ENCODE results near the gene TERB2.
"Not testable (repeated sequence)": the region's sequence is repeated elsewhere in the genome, so short reads cannot be mapped to it uniquely, and the experiment has no call there.

TERB2 gene

GRCh38 chr15:44956388-44956787, at the start of gene TERB2:
Gene TERB2, plus strand, starts transcription at chr15:44956687. Its CDS starts 32 bp downstream, at chr15:44956719.
- DNase-seq (ENCODE audit: low spot score), result no peak
- FAIRE-seq, result no peak

GRCh38 chr15:44909423-44909822, 47.1 kb upstream of the TERB2 start:
- DNase-seq (ENCODE audit: low spot score) (no peak), FAIRE-seq (no peak)

GRCh38 chr15:44910981-44911625, 45.4 kb upstream of the TERB2 start:
- FAIRE-seq (no peak), DNase-seq (ENCODE audit: low spot score) (no peak)

- not testable (repeated sequence) for FAIRE-seq; DNase-seq (ENCODE audit: low spot score)
Measured at GRCh38 chr15:44912186-44912585, 44.3 kb upstream of the TERB2 start.

- FAIRE-seq; DNase-seq (ENCODE audit: low spot score): not testable (repeated sequence)
Measured at GRCh38 chr15:44912974-44913448, 43.5 kb upstream of the TERB2 start.

- FAIRE-seq (no peak), DNase-seq (ENCODE audit: low spot score) (no peak)
Measured at GRCh38 chr15:44918136-44918535, 38.4 kb upstream of the TERB2 start.

- not testable (repeated sequence) for FAIRE-seq
Measured at GRCh38 chr15:44928658-44929057, 27.8 kb upstream of the TERB2 start.

GRCh38 chr15:44930283-44930682, 26.2 kb upstream of the TERB2 start:
- not testable (repeated sequence) for FAIRE-seq; DNase-seq (ENCODE audit: low spot score)

More at GRCh38 chr15:44928658-44929057, 27.8 kb upstream of the TERB2 start:
- DNase-seq (ENCODE audit: low spot score), result not testable (repeated sequence)

- DNase-seq (ENCODE audit: low spot score); FAIRE-seq: not testable (repeated sequence)
Measured at GRCh38 chr15:44958302-44958701, 1.8 kb downstream of the TERB2 start.

- FAIRE-seq, result no peak
- DNase-seq (ENCODE audit: low spot score), result no peak
Measured at GRCh38 chr15:44968475-44968874, 12.0 kb downstream of the TERB2 start.

- FAIRE-seq (no peak), DNase-seq (ENCODE audit: low spot score) (no peak)
Measured at GRCh38 chr15:44971036-44971435, 14.5 kb downstream of the TERB2 start.

GRCh38 chr15:44976183-44976582, 19.7 kb downstream of the TERB2 start:
- DNase-seq (ENCODE audit: low spot score); FAIRE-seq: not testable (repeated sequence)

- not testable (repeated sequence) for DNase-seq (ENCODE audit: low spot score); FAIRE-seq
Measured at GRCh38 chr15:44977781-44978180, 21.3 kb downstream of the TERB2 start.

- FAIRE-seq; DNase-seq (ENCODE audit: low spot score): not testable (repeated sequence)
Measured at GRCh38 chr15:44979617-44980339, 23.3 kb downstream of the TERB2 start.

- not testable (repeated sequence) for DNase-seq (ENCODE audit: low spot score); FAIRE-seq
Measured at GRCh38 chr15:44984144-44984543, 27.7 kb downstream of the TERB2 start.

GRCh38 chr15:44986346-44987055, 30.0 kb downstream of the TERB2 start:
- FAIRE-seq; DNase-seq (ENCODE audit: low spot score): not testable (repeated sequence)

GRCh38 chr15:44987711-44988110, 31.2 kb downstream of the TERB2 start:
- FAIRE-seq; DNase-seq (ENCODE audit: low spot score): not testable (repeated sequence)

- not testable (repeated sequence) for DNase-seq (ENCODE audit: low spot score); FAIRE-seq
Measured at GRCh38 chr15:44988184-44988869, 31.8 kb downstream of the TERB2 start.

- not testable (repeated sequence) for DNase-seq (ENCODE audit: low spot score); FAIRE-seq
Measured at GRCh38 chr15:44988870-44989219, 32.4 kb downstream of the TERB2 start.

GRCh38 chr15:44997632-44998031, 41.1 kb downstream of the TERB2 start:
- DNase-seq (ENCODE audit: low spot score); FAIRE-seq: not testable (repeated sequence)

GRCh38 chr15:44999105-44999504, 42.6 kb downstream of the TERB2 start:
- DNase-seq (ENCODE audit: low spot score), result no peak
- FAIRE-seq, result no peak
